Suprapubic skin (tissue), 4 donors: ENCODE results near the gene CCM2. TPM values are rescaled to one million over a fixed set of nuclear protein-coding genes. Genes with fewer than 3 reads are reported as not detected.

Experiments used
- DNase-seq, 2 donors: peaks; one replicate each; pipeline ENCODE4 v3.0.0-alpha.2; 2019; ENCODE audit warnings: low spot score in 2 of 2
- H3K27ac ChIP-seq: fragments of 200-600 bp; sonication (generic); one replicate; pipeline ENCODE4 v1.5.1; 2019
- H3K27me3 ChIP-seq: fragments of 200-600 bp; sonication (generic); one replicate; pipeline ENCODE4 v1.5.1; 2019
- H3K36me3 ChIP-seq: fragments of 200-600 bp; sonication (generic); one replicate; pipeline ENCODE4 v1.5.1; 2019
- H3K4me1 ChIP-seq: fragments of 200-600 bp; sonication (generic); one replicate; pipeline ENCODE4 v1.5.1; 2019
- H3K4me3 ChIP-seq: fragments of 200-600 bp; sonication (generic); one replicate; pipeline ENCODE4 v1.5.1; 2019; ENCODE audit warnings: mild to moderate bottlenecking
- H3K9me3 ChIP-seq: fragments of 200-600 bp; sonication (generic); one replicate; pipeline ENCODE4 v1.5.1; 2019
- CTCF ChIP-seq, 2 donors: fragments of 200-600 bp in 1 of 2; fragments of 450-650 bp in 1 of 2; sonication (generic) in 1 of 2; IDR thresholded peaks; one replicate each; pipeline ENCODE4 v1.5.1; 2016 to 2019; ENCODE audit warnings: antibody characterized with exemption in 2 of 2, mild to moderate bottlenecking in 1 of 2, moderate library complexity in 1 of 2
- EP300 ChIP-seq: sonication (generic); formaldehyde crosslinking; IDR thresholded peaks from one replicate; pipeline ENCODE4 v1.6.1; 2017; ENCODE audit warnings: antibody characterized with exemption
- POLR2A ChIP-seq, 2 donors: fragments of 450-650 bp; IDR thresholded peaks; one replicate each; pipeline ENCODE4 v1.6.1; 2017; ENCODE audit warnings: antibody characterized with exemption in 2 of 2, mild to moderate bottlenecking in 2 of 2, moderate library complexity in 2 of 2
- POLR2AphosphoS5 ChIP-seq, 3 donors: sonication (generic); formaldehyde crosslinking; IDR thresholded peaks; one replicate each; pipeline ENCODE4 v1.6.1; 2017; ENCODE audit warnings: antibody characterized with exemption in 3 of 3
- WGBS: methylation state at CpG from one replicate; pipeline ENCODE4 v1.1.5; 2018; 5-methylcytosine and 5-hydroxymethylcytosine counted together
- total RNA-seq, 4 donors: library from RNA; depleted of rRNA; stranded (reverse); fragments of >200 nt; gene quantifications; one replicate each; pipeline ENCODE4 v1.1.0, GENCODE V29; 2016

Gene CCM2
- total RNA-seq, 4 donors from 2014 or later: 34.3 to 42.3 (median 35.9) TPM

GRCh38 chr7:44958645-44959344 lies 41.2 kb upstream of the CCM2 start:
- no peaks in the 10 kb centered on the region for H3K9me3 ChIP-seq
- DNase-seq: no peak
- no peaks in the 10 kb centered on the region for H3K36me3 ChIP-seq
- peaks cover 10% of the 10 kb centered on the region for H3K4me1 ChIP-seq
- no peak overlapping the region for H3K4me3 ChIP-seq
- H3K27ac ChIP-seq: no peak overlapping the region
- no peaks in the 10 kb centered on the region for H3K27me3 ChIP-seq
- 49% methylated on average over 8 of the region's 8 CpGs for WGBS
- TF ChIP-seq POLR2AphosphoS5 (IDR thresholded peaks at IDR 0.05) (no peak), EP300 (no peak), CTCF (IDR thresholded peaks at IDR 0.05) (no peak), POLR2A (IDR thresholded peaks at IDR 0.05) (no peak)

- no peak for TF ChIP-seq EP300
- TF ChIP-seq POLR2A (IDR thresholded peaks at IDR 0.05): no peak
- TF ChIP-seq CTCF (IDR thresholded peaks at IDR 0.05): no peak
- TF ChIP-seq POLR2AphosphoS5 (IDR thresholded peaks at IDR 0.05): no peak
- WGBS: 38% methylated on average over 6 of the region's 8 CpGs
- peak in 1 of 2 donors; percentile 38 for DNase-seq
These were observed 40.5 kb upstream of the CCM2 start for GRCh38 chr7:44959433-44959951.

GRCh38 chr7:44960011-44960580 lies 39.9 kb upstream of the CCM2 start:
- Histone ChIP-seq H3K36me3 (no peaks in the 10 kb centered on the region), H3K9me3 (no peaks in the 10 kb centered on the region), H3K27ac (no peak overlapping the region), H3K4me3 (no peak overlapping the region), H3K27me3 (no peaks in the 10 kb centered on the region), H3K4me1 (peaks cover 10% of the 10 kb centered on the region)
- TF ChIP-seq CTCF (IDR thresholded peaks at IDR 0.05): no peak
- no peak for TF ChIP-seq POLR2AphosphoS5 (IDR thresholded peaks at IDR 0.05)
- no peak for TF ChIP-seq POLR2A (IDR thresholded peaks at IDR 0.05)
- no peak for TF ChIP-seq EP300
- DNase-seq: peak; percentile 30 to 65
- WGBS: 88% methylated on average over 4 of the region's 4 CpGs

More at GRCh38 chr7:44959433-44959951, 40.5 kb upstream of the CCM2 start:
- no peaks in the 10 kb centered on the region for H3K36me3 ChIP-seq
- H3K27ac ChIP-seq: no peak overlapping the region
- no peak overlapping the region for H3K4me3 ChIP-seq
- peaks cover 10% of the 10 kb centered on the region for H3K4me1 ChIP-seq
- no peaks in the 10 kb centered on the region for H3K9me3 ChIP-seq
- no peaks in the 10 kb centered on the region for H3K27me3 ChIP-seq

- Histone ChIP-seq H3K4me3 (peak overlapping the region; percentile 52), H3K9me3 (no peaks in the 10 kb centered on the region), H3K4me1 (peaks cover 10% of the 10 kb centered on the region), H3K27ac (no peak overlapping the region), H3K27me3 (no peaks in the 10 kb centered on the region), H3K36me3 (no peaks in the 10 kb centered on the region)
- TF ChIP-seq CTCF (IDR thresholded peaks at IDR 0.05) (no peak), EP300 (no peak), POLR2A (IDR thresholded peaks at IDR 0.05) (no peak), POLR2AphosphoS5 (IDR thresholded peaks at IDR 0.05) (no peak)
- peak in 1 of 2 donors; percentile 64 for DNase-seq
- 100% methylated on average over 1 of the region's 16 CpGs for WGBS
These were observed 38.0 kb upstream of the CCM2 start for GRCh38 chr7:44961844-44962482.
